Caco-2 (cell line): Measurements from ENCODE around the gene KIFAP3. TPM values are rescaled to one million over a fixed set of nuclear protein-coding genes. Genes with fewer than 3 reads are reported as not detected.

ENCODE experiments used
- BruUV-seq: library from RNA; stranded (reverse); fragments of 400-500 nt; replicated peaks from 2 replicates; lab custom pipeline; 2021; lab: Mats Ljungman, UMichigan
- CTCF ChIA-PET: fragments of 300-600 bp; sonication (Branson Sonifier 250); formaldehyde crosslinking; loops from one replicate; lab custom pipeline; 2022; ENCODE audit warnings: antibody characterized with exemption; lab: Charles Lee
- POLR2A ChIA-PET: fragments of 300-600 bp; sonication (Branson Sonifier 250); formaldehyde crosslinking; loops from one replicate; lab custom pipeline; 2022; ENCODE audit warnings: antibody characterized with exemption; lab: Charles Lee
- DNase-seq, 2 experiments: peaks; one replicate each; pipeline versions ENCODE4 v3.0.0 to v3.0.0-alpha.2; 2020 to 2022
- H3K27me3 ChIP-seq: replicated peaks from 2 replicates; pipeline ENCODE4 v1.6.0; 2011; ENCODE audit warnings: low read length; ENCODE audit not compliant: control insufficient read depth, insufficient read depth
- H3K36me3 ChIP-seq: 2 replicates; pipeline ENCODE4 v1.5.1; 2011; ENCODE audit warnings: low read length; ENCODE audit not compliant: control insufficient read depth, insufficient read depth
- H3K4me1 ChIP-seq: fragments of 250-450 bp; sonication (Bioruptor Pico); 2 replicates; pipeline ENCODE4 v1.5.1; 2020; ENCODE audit warnings: mild to moderate bottlenecking
- H3K4me3 ChIP-seq: 2 replicates; pipeline ENCODE4 v1.5.1; 2011; ENCODE audit warnings: low read depth, mild to moderate bottlenecking, control low read depth, low read length
- H3K9me3 ChIP-seq: fragments of 250-450 bp; sonication (Bioruptor Pico); 2 replicates; pipeline ENCODE4 v1.5.1; 2020; ENCODE audit warnings: mild to moderate bottlenecking, moderate library complexity
- H3K27ac Mint-ChIP-seq: one replicate; pipeline ENCODE4 v1.8.0; 2022; ENCODE audit warnings: mixed read lengths; ENCODE audit not compliant: unreplicated experiment
- H3K27me3 Mint-ChIP-seq: one replicate; pipeline ENCODE4 v1.8.0; 2022; ENCODE audit warnings: mixed read lengths; ENCODE audit not compliant: insufficient read depth, unreplicated experiment
- H3K36me3 Mint-ChIP-seq: one replicate; pipeline ENCODE4 v1.8.0; 2022; ENCODE audit warnings: mild to moderate bottlenecking, mixed read lengths; ENCODE audit not compliant: insufficient read depth, unreplicated experiment
- H3K4me1 Mint-ChIP-seq: one replicate; pipeline ENCODE4 v1.8.0; 2022; ENCODE audit warnings: low read depth, mixed read lengths; ENCODE audit not compliant: unreplicated experiment
- H3K4me3 Mint-ChIP-seq: one replicate; pipeline ENCODE4 v1.8.0; 2022; ENCODE audit warnings: mild to moderate bottlenecking, moderate library complexity, mixed read lengths; ENCODE audit not compliant: unreplicated experiment
- H3K9me3 Mint-ChIP-seq: one replicate; pipeline ENCODE4 v1.8.0; 2022; ENCODE audit warnings: mixed read lengths; ENCODE audit not compliant: unreplicated experiment
- CTCF ChIP-seq, 2 experiments: fragments of 200-600 bp in 1 of 2; IDR thresholded peaks; 1 replicate in 1 of 2; 2 replicates in 1 of 2; pipeline versions ENCODE4 v1.5.1 to v1.8.0; 2011 to 2022; ENCODE audit warnings: antibody characterized with exemption in 1 of 2, control low read depth in 1 of 2, inconsistent platforms in 1 of 2, low read depth in 1 of 2, low read length in 1 of 2, mild to moderate bottlenecking in 1 of 2, moderate library complexity in 1 of 2; ENCODE audit not compliant: insufficient read depth in 1 of 2, severe bottlenecking in 1 of 2, unreplicated experiment in 1 of 2
- intact Hi-C: fragments of 100-400 bp; cut with micrococcal nuclease; formaldehyde crosslinking; loops from one replicate; pipeline ENCODE4 v1.10.0; 2022; ENCODE audit not compliant: unreplicated experiment
- total RNA-seq: library from RNA; stranded (reverse); gene quantifications from 2 replicates; pipeline ENCODE4 v1.2.3, GENCODE V29; 2022

KIFAP3 gene
- total RNA-seq, 1 experiment from 2014 or later, result 10.9 TPM

GRCh38 chr1:170086399-170087032 is 12.0 kb upstream of the KIFAP3 start:
- POLR2A ChIA-PET, result no interaction called here
- Histone ChIP-seq H3K36me3 (no peaks in the 10 kb centered on the region), H3K4me3 (no peak overlapping the region), H3K27me3 (no peaks in the 10 kb centered on the region), H3K9me3 (no peaks in the 10 kb centered on the region), H3K4me1 (no peaks in the 10 kb centered on the region)
- CTCF ChIA-PET, result no interaction called here
- H3K9me3 Mint-ChIP-seq, result no peaks in the 10 kb centered on the region
- intact Hi-C loops, result no loop called here
- no peak overlapping the region for H3K27ac Mint-ChIP-seq
- no peaks in the 10 kb centered on the region for H3K4me1 Mint-ChIP-seq
- H3K36me3 Mint-ChIP-seq, result no peaks in the 10 kb centered on the region
- DNase-seq, result no peak
- no peaks in the 10 kb centered on the region for H3K27me3 Mint-ChIP-seq
- no TSS peak for BruUV-seq
- H3K4me3 Mint-ChIP-seq, result no peak overlapping the region
- TF ChIP-seq CTCF (IDR thresholded peaks at IDR 0.05; ENCODE audit: insufficient read depth in 1 of 2, low read depth in 1 of 2, low read length in 1 of 2, severe bottlenecking in 1 of 2, unreplicated experiment in 1 of 2), result no peak

GRCh38 chr1:170085091-170085490 is 10.6 kb upstream of the KIFAP3 start:
- intact Hi-C loops, result no loop called here
- BruUV-seq, result no TSS peak
- Histone ChIP-seq H3K36me3 (no peaks in the 10 kb centered on the region), H3K4me1 (no peaks in the 10 kb centered on the region), H3K9me3 (no peaks in the 10 kb centered on the region; the same call in 1 of the 2 replicates), H3K27me3 (no peaks in the 10 kb centered on the region), H3K4me3 (no peak overlapping the region)
- H3K9me3 Mint-ChIP-seq, result no peaks in the 10 kb centered on the region
- no peaks in the 10 kb centered on the region for H3K27me3 Mint-ChIP-seq
- H3K36me3 Mint-ChIP-seq, result no peaks in the 10 kb centered on the region
- TF ChIP-seq CTCF (IDR thresholded peaks at IDR 0.05; ENCODE audit: insufficient read depth in 1 of 2, low read depth in 1 of 2, low read length in 1 of 2, severe bottlenecking in 1 of 2, unreplicated experiment in 1 of 2), result no peak
- H3K4me1 Mint-ChIP-seq, result no peaks in the 10 kb centered on the region
- no peak for DNase-seq
- H3K27ac Mint-ChIP-seq, result no peak overlapping the region
- ChIA-PET POLR2A (no interaction called here), CTCF (no interaction called here)
- H3K4me3 Mint-ChIP-seq, result no peak overlapping the region

- H3K4me1 ChIP-seq, result no peaks in the 10 kb centered on the region
- no peak overlapping the region for H3K4me3 Mint-ChIP-seq
- DNase-seq, result no peak
- intact Hi-C loops, result no loop called here
- ChIA-PET CTCF (no interaction called here), POLR2A (no interaction called here)
- no peaks in the 10 kb centered on the region for H3K27me3 Mint-ChIP-seq
- TF ChIP-seq CTCF (IDR thresholded peaks at IDR 0.05; ENCODE audit: insufficient read depth in 1 of 2, low read depth in 1 of 2, low read length in 1 of 2, severe bottlenecking in 1 of 2, unreplicated experiment in 1 of 2), result no peak
- BruUV-seq, result no TSS peak
- H3K27me3 ChIP-seq, result no peaks in the 10 kb centered on the region
- H3K4me3 ChIP-seq, result no peak overlapping the region
- H3K9me3 ChIP-seq, result no peaks in the 10 kb centered on the region; the same call in 1 of the 2 replicates
- no peaks in the 10 kb centered on the region for H3K36me3 ChIP-seq
- H3K27ac Mint-ChIP-seq, result no peak overlapping the region
- no peaks in the 10 kb centered on the region for H3K36me3 Mint-ChIP-seq
- H3K9me3 Mint-ChIP-seq, result no peaks in the 10 kb centered on the region
- H3K4me1 Mint-ChIP-seq, result peaks cover 9% of the 10 kb centered on the region
These were observed 4.2 kb upstream of the KIFAP3 start for GRCh38 chr1:170078610-170079189.
